ENCODE measurements around the gene FIBIN. TPM values are rescaled to one million over a fixed set of nuclear protein-coding genes. Genes with fewer than 3 reads are reported as not detected.

The FIBIN gene
- total RNA-seq, 1 experiment from 2014 or later, result not detected

GRCh38 chr11:27029966-27030365, 36.1 kb downstream of the FIBIN start:
- BruUV-seq (replicated peaks), result no TSS peak
- H2AFZ ChIP-seq, result no peak overlapping the region
- no peak for DNase-seq
- H3K9me2 ChIP-seq (ENCODE audit: insufficient read depth), result no peaks in the 10 kb centered on the region
- H3F3A ChIP-seq (ENCODE audit: insufficient read depth, low read depth), result no peaks in the 10 kb centered on the region
- no peaks in the 10 kb centered on the region for H3K9me3 ChIP-seq (ENCODE audit: insufficient read depth, low read depth)
- ChIA-PET POLR2A (ENCODE audit: unreplicated experiment) (no interaction called here), CTCF (no interaction called here)
- no peak overlapping the region for H3K4me2 ChIP-seq
- intact Hi-C loops (cut with micrococcal nuclease; ENCODE audit: unreplicated experiment), result no loop called here
- H3K4me3 ChIP-seq, result no peak overlapping the region
- no peaks in the 10 kb centered on the region for H4K20me1 ChIP-seq (ENCODE audit: insufficient read depth)
- H3K27ac ChIP-seq, result no peak overlapping the region
- H3K4me1 ChIP-seq (replicated peaks; ENCODE audit: insufficient read depth), result no peaks in the 10 kb centered on the region
- no peaks in the 10 kb centered on the region for H3K27me3 ChIP-seq (ENCODE audit: insufficient read depth, low read depth)
- no peaks in the 10 kb centered on the region for H3K79me2 ChIP-seq (ENCODE audit: low read depth)
- TF ChIP-seq EZH2 (IDR thresholded peaks at IDR 0.05; ENCODE audit: low read depth), result no peak
- no peak for TF ChIP-seq CTCF (conservative IDR thresholded peaks at IDR 0.05)
- no peaks in the 10 kb centered on the region for H3K36me3 ChIP-seq (ENCODE audit: low read depth)

GRCh38 chr11:27031754-27032153, 37.8 kb downstream of the FIBIN start:
- H3K9me3 ChIP-seq (ENCODE audit: insufficient read depth, low read depth), result no peaks in the 10 kb centered on the region
- ChIA-PET CTCF (no interaction called here), POLR2A (ENCODE audit: unreplicated experiment) (no interaction called here)
- DNase-seq, result no peak
- H3K4me2 ChIP-seq, result no peak overlapping the region
- H3F3A ChIP-seq (ENCODE audit: insufficient read depth, low read depth), result no peaks in the 10 kb centered on the region
- H3K27ac ChIP-seq, result no peak overlapping the region
- H3K9me2 ChIP-seq (ENCODE audit: insufficient read depth), result no peaks in the 10 kb centered on the region
- TF ChIP-seq EZH2 (IDR thresholded peaks at IDR 0.05; ENCODE audit: low read depth) (no peak), CTCF (conservative IDR thresholded peaks at IDR 0.05) (no peak)
- H3K4me1 ChIP-seq (replicated peaks; ENCODE audit: insufficient read depth), result no peaks in the 10 kb centered on the region
- no peaks in the 10 kb centered on the region for H4K20me1 ChIP-seq (ENCODE audit: insufficient read depth)
- no TSS peak for BruUV-seq (replicated peaks)
- H2AFZ ChIP-seq, result no peak overlapping the region
- intact Hi-C loops (cut with micrococcal nuclease; ENCODE audit: unreplicated experiment), result no loop called here
- no peak overlapping the region for H3K4me3 ChIP-seq
- H3K27me3 ChIP-seq (ENCODE audit: insufficient read depth, low read depth), result no peaks in the 10 kb centered on the region
- H3K36me3 ChIP-seq (ENCODE audit: low read depth), result no peaks in the 10 kb centered on the region
- H3K79me2 ChIP-seq (ENCODE audit: low read depth), result no peaks in the 10 kb centered on the region

GRCh38 chr11:27039873-27040272, 46.0 kb downstream of the FIBIN start:
- CTCF ChIA-PET, result no interaction called here
- Histone ChIP-seq H3K36me3 (ENCODE audit: low read depth) (no peaks in the 10 kb centered on the region), H3K4me2 (0 out of 2 replicates have a peak overlapping the region, but pooled peaks have one; percentile 18), H3K9me3 (ENCODE audit: insufficient read depth, low read depth) (no peaks in the 10 kb centered on the region), H3K79me2 (ENCODE audit: low read depth) (no peaks in the 10 kb centered on the region), H3F3A (ENCODE audit: insufficient read depth, low read depth) (no peaks in the 10 kb centered on the region), H4K20me1 (ENCODE audit: insufficient read depth) (no peaks in the 10 kb centered on the region), H3K9me2 (ENCODE audit: insufficient read depth) (no peaks in the 10 kb centered on the region), H3K27ac (peak overlapping the region; percentile 70; the same call in 1 of the 2 replicates), H2AFZ (no peak overlapping the region), H3K4me3 (no peak overlapping the region), H3K27me3 (ENCODE audit: insufficient read depth, low read depth) (no peaks in the 10 kb centered on the region), H3K4me1 (replicated peaks; ENCODE audit: insufficient read depth) (peaks cover 7% of the 10 kb centered on the region; the same call in 1 of the 2 replicates)
- intact Hi-C loops (cut with micrococcal nuclease; ENCODE audit: unreplicated experiment), result no loop called here
- no peak for DNase-seq
- POLR2A ChIA-PET (ENCODE audit: unreplicated experiment), result no interaction called here
- no TSS peak for BruUV-seq (replicated peaks)
- TF ChIP-seq CTCF (conservative IDR thresholded peaks at IDR 0.05), result no peak; the same call in 1 of the 2 replicates
- TF ChIP-seq EZH2 (IDR thresholded peaks at IDR 0.05; ENCODE audit: low read depth), result no peak
